Activated T-cell treated with anti-CD3 and anti-CD28 coated beads, Interleukin-2, amount 50 U/mL, for 4 hours (primary cell): Measurements from ENCODE around the gene SLC6A20. TPM values are rescaled to one million over a fixed set of nuclear protein-coding genes. Genes with fewer than 3 reads are reported as not detected.

ENCODE experiments used
- ATAC-seq, 2 donors: fragments of 200-7000 bp; cut with Tn5 transposase; one replicate each; pipeline ENCODE4 v1.10.0; 2021
- DNase-seq: peaks from one replicate; pipeline ENCODE4 v3.0.0-alpha.2; 2020
- H3K27me3 Mint-ChIP-seq: one replicate; pipeline ENCODE4 v1.8.0; 2021; ENCODE audit warnings: low read depth, mixed read lengths
- H3K36me3 Mint-ChIP-seq: one replicate; pipeline ENCODE4 v1.8.0; 2022; ENCODE audit warnings: mixed read lengths; ENCODE audit not compliant: insufficient read depth
- H3K4me1 Mint-ChIP-seq: one replicate; pipeline ENCODE4 v1.8.0; 2021; ENCODE audit warnings: low read depth, mixed read lengths
- H3K4me3 Mint-ChIP-seq: one replicate; pipeline ENCODE4 v1.8.0; 2021; ENCODE audit warnings: mild to moderate bottlenecking, moderate library complexity, mixed read lengths
- H3K9me3 Mint-ChIP-seq: one replicate; pipeline ENCODE4 v1.8.0; 2021; ENCODE audit warnings: mixed read lengths
- total RNA-seq, 3 donors: library from RNA; stranded (reverse); gene quantifications; one replicate each; pipeline ENCODE4 v1.2.1, GENCODE V29; 2021

SLC6A20 gene
- total RNA-seq, 3 donors from 2014 or later = not detected

- Mint-ChIP-seq H3K36me3 (no peaks in the 10 kb centered on the region), H3K9me3 (peaks cover 19% of the 10 kb centered on the region), H3K4me3 (no peak overlapping the region), H3K27me3 (peaks cover 41% of the 10 kb centered on the region), H3K4me1 (peaks cover 9% of the 10 kb centered on the region)
- ATAC-seq = no peak
- DNase-seq = no peak
Observed at GRCh38 chr3:45793482-45794176, 2.7 kb downstream of the SLC6A20 start.

- Mint-ChIP-seq H3K36me3 (no peaks in the 10 kb centered on the region), H3K9me3 (peaks cover 20% of the 10 kb centered on the region), H3K27me3 (peaks cover 33% of the 10 kb centered on the region), H3K4me3 (no peak overlapping the region), H3K4me1 (peaks cover 9% of the 10 kb centered on the region)
- DNase-seq = no peak
- no peak for ATAC-seq
Observed at GRCh38 chr3:45792516-45793172, 3.7 kb downstream of the SLC6A20 start.

GRCh38 chr3:45792036-45792435 is 4.3 kb downstream of the SLC6A20 start:
- no peak for DNase-seq
- H3K27me3 Mint-ChIP-seq = peaks cover 30% of the 10 kb centered on the region
- H3K36me3 Mint-ChIP-seq = no peaks in the 10 kb centered on the region
- no peak overlapping the region for H3K4me3 Mint-ChIP-seq
- ATAC-seq = no peak
- H3K9me3 Mint-ChIP-seq = peaks cover 20% of the 10 kb centered on the region
- peaks cover 9% of the 10 kb centered on the region for H3K4me1 Mint-ChIP-seq

- Mint-ChIP-seq H3K27me3 (peaks cover 24% of the 10 kb centered on the region), H3K36me3 (no peaks in the 10 kb centered on the region), H3K9me3 (peaks cover 20% of the 10 kb centered on the region), H3K4me3 (no peak overlapping the region), H3K4me1 (peaks cover 3% of the 10 kb centered on the region)
- DNase-seq = no peak
- no peak for ATAC-seq
Observed at GRCh38 chr3:45790596-45790995, 5.7 kb downstream of the SLC6A20 start.

- Mint-ChIP-seq H3K4me1 (no peaks in the 10 kb centered on the region), H3K4me3 (no peak overlapping the region), H3K9me3 (peaks cover 29% of the 10 kb centered on the region), H3K36me3 (peaks cover under 1% of the 10 kb centered on the region), H3K27me3 (peaks cover 12% of the 10 kb centered on the region)
- ATAC-seq (no peak), DNase-seq (no peak)
Observed at GRCh38 chr3:45789235-45789812, 7.0 kb downstream of the SLC6A20 start.

GRCh38 chr3:45787551-45787950 is 8.8 kb downstream of the SLC6A20 start:
- ATAC-seq (no peak), DNase-seq (no peak)
- Mint-ChIP-seq H3K36me3 (peaks cover 1% of the 10 kb centered on the region), H3K4me1 (no peaks in the 10 kb centered on the region), H3K27me3 (peaks cover 8% of the 10 kb centered on the region), H3K9me3 (peaks cover 33% of the 10 kb centered on the region), H3K4me3 (no peak overlapping the region)

GRCh38 chr3:45786801-45787495 is 9.4 kb downstream of the SLC6A20 start:
- peaks cover 33% of the 10 kb centered on the region for H3K9me3 Mint-ChIP-seq
- DNase-seq = no peak
- H3K4me1 Mint-ChIP-seq = no peaks in the 10 kb centered on the region
- no peak for ATAC-seq
- H3K27me3 Mint-ChIP-seq = peaks cover 8% of the 10 kb centered on the region
- no peak overlapping the region for H3K4me3 Mint-ChIP-seq
- peaks cover 1% of the 10 kb centered on the region for H3K36me3 Mint-ChIP-seq

- no peaks in the 10 kb centered on the region for H3K4me1 Mint-ChIP-seq
- ATAC-seq = no peak
Observed at GRCh38 chr3:45785605-45786150, 10.7 kb downstream of the SLC6A20 start.

GRCh38 chr3:45783667-45784066 is 12.7 kb downstream of the SLC6A20 start:
- Mint-ChIP-seq H3K9me3 (peaks cover 15% of the 10 kb centered on the region), H3K4me1 (no peaks in the 10 kb centered on the region), H3K4me3 (no peak overlapping the region), H3K27me3 (peaks cover 4% of the 10 kb centered on the region), H3K36me3 (peaks cover 1% of the 10 kb centered on the region)
- DNase-seq = no peak
- no peak for ATAC-seq

More at GRCh38 chr3:45785605-45786150, 10.7 kb downstream of the SLC6A20 start:
- Mint-ChIP-seq H3K9me3 (peaks cover 31% of the 10 kb centered on the region), H3K27me3 (peaks cover 7% of the 10 kb centered on the region), H3K4me3 (no peak overlapping the region), H3K36me3 (peaks cover 1% of the 10 kb centered on the region)
- DNase-seq = no peak

GRCh38 chr3:45782381-45782780 is 14.0 kb downstream of the SLC6A20 start:
- Mint-ChIP-seq H3K27me3 (peaks cover 4% of the 10 kb centered on the region), H3K9me3 (peaks cover 14% of the 10 kb centered on the region), H3K4me3 (no peak overlapping the region), H3K4me1 (no peaks in the 10 kb centered on the region), H3K36me3 (peaks cover 1% of the 10 kb centered on the region)
- DNase-seq = no peak
- ATAC-seq = no peak

- DNase-seq (no peak), ATAC-seq (no peak)
- H3K27me3 Mint-ChIP-seq = no peaks in the 10 kb centered on the region
- no peak overlapping the region for H3K4me3 Mint-ChIP-seq
- peaks cover 14% of the 10 kb centered on the region for H3K9me3 Mint-ChIP-seq
- H3K36me3 Mint-ChIP-seq = peaks cover 1% of the 10 kb centered on the region
- H3K4me1 Mint-ChIP-seq = no peaks in the 10 kb centered on the region
Observed at GRCh38 chr3:45781841-45782240, 14.5 kb downstream of the SLC6A20 start.

- DNase-seq = no peak
- H3K4me3 Mint-ChIP-seq = no peak overlapping the region
- H3K36me3 Mint-ChIP-seq = peaks cover 1% of the 10 kb centered on the region
- H3K9me3 Mint-ChIP-seq = peaks cover 14% of the 10 kb centered on the region
- ATAC-seq = no peak
- H3K4me1 Mint-ChIP-seq = no peaks in the 10 kb centered on the region
- no peaks in the 10 kb centered on the region for H3K27me3 Mint-ChIP-seq
Observed at GRCh38 chr3:45781271-45781670, 15.1 kb downstream of the SLC6A20 start.

GRCh38 chr3:45779746-45780735 is 16.3 kb downstream of the SLC6A20 start:
- Mint-ChIP-seq H3K36me3 (peaks cover 1% of the 10 kb centered on the region), H3K4me1 (no peaks in the 10 kb centered on the region), H3K4me3 (no peak overlapping the region), H3K27me3 (no peaks in the 10 kb centered on the region), H3K9me3 (peaks cover 11% of the 10 kb centered on the region)
- no peak for ATAC-seq
- DNase-seq = no peak
